ENCODE measurements around the gene FOSB. TPM values are rescaled to one million over a fixed set of nuclear protein-coding genes. Genes with fewer than 3 reads are reported as not detected.
"Not testable (repeated sequence)": the region's sequence is repeated elsewhere in the genome, so short reads cannot be mapped to it uniquely, and the experiment has no call there.

FOSB gene
- total RNA-seq, 1 experiment from 2014 or later = 2.5 TPM

DNA sequence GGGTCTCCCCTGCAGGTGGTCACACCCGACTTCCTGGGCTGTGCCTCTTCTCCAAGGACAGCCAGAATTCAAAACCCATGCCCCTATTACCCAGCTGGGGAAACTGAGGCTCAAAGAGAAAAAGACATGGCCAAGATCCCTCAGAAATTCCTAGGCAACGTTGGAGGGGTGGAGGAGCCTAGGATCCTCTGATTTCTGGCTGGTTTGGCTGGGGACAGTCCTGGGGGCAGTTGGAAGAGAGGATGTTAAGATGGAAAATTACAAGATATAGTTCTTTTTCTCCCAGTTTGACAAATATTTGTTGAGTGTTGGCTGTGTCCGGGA, 41.9 kb downstream of the FOSB start:
- in situ Hi-C loops (cut with HindIII; ENCODE audit: low pct_unique_long_range_greater_than_20kb, low sequenced_read_pairs) = no loop called here
- no peak for DNase-seq (ENCODE audit: low read depth)

DNA sequence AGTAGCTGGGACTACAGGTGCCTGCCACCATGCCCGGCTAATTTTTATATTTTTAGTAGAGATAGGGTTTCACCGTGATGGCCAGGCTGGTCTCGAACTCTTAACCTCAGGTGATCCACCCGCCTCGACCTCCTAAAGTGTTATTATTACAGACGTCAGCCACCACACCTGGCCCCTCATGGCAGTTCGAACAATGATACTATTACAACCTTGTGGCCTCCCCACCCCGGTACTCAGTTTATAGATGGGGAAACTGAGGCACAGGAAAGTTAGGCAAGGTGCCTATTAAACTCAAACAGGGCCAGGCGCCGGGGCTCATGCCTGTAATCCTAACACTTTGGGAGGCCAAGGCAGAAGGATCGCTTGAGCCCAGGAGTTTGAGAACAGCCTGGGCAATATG, 42.6 kb downstream of the FOSB start:
- in situ Hi-C loops (cut with HindIII; ENCODE audit: low pct_unique_long_range_greater_than_20kb, low sequenced_read_pairs); DNase-seq (ENCODE audit: low read depth): not testable (repeated sequence)

DNA sequence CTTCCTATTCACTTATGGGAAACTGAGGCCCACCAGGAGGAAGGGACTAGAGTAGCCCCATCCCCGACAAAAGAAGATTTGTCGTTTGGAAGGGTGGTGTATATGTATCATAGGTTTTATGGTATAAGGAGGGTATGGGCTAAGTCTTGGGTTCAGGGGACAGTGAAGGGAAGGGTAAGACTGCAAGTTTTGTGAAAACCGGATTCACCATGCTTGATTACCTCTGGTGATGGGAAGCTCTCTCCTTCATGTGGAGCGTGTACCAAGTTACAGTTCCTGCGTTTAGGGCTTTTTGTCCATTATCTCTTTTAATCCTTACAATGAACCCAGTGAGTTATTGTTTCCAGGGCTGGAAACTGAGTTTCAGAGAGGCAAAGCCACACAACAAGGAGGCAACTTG, 43.3 kb downstream of the FOSB start:
- in situ Hi-C loops (cut with HindIII; ENCODE audit: low pct_unique_long_range_greater_than_20kb, low sequenced_read_pairs) = no loop called here
- DNase-seq (ENCODE audit: low read depth) = no peak

DNA sequence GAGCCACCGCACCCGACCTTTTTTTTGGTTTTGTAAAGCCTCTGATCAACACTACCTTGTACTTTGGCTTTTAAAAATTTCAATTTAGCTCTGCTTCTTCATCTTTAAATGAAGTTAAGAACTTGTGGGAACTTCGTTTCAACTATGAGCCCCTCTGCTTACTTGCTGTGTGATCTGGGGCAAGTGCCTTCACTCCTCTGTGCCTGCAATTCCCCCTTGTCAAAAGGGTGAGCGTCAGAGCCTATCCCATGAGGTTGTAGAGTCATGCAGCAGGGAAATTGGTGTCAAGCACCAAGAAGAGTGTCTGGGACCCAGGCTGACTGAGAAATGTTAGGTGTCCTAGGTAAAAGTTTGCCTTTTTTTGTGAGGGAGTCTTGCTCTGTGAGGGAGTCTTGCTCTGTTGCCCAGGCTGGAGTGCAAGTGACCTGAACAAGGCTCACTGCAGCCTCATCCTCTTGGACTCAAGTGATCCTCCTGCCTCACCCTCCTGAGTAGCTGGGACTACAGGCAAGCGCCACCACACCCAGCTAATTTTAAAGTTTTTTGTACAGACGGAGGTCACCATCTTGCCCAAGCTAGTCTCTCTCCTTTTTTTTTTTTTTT, 45.2 kb downstream of the FOSB start:
- in situ Hi-C loops (cut with HindIII; ENCODE audit: low pct_unique_long_range_greater_than_20kb, low sequenced_read_pairs) = no loop called here
- no peak for DNase-seq (ENCODE audit: low read depth)

DNA sequence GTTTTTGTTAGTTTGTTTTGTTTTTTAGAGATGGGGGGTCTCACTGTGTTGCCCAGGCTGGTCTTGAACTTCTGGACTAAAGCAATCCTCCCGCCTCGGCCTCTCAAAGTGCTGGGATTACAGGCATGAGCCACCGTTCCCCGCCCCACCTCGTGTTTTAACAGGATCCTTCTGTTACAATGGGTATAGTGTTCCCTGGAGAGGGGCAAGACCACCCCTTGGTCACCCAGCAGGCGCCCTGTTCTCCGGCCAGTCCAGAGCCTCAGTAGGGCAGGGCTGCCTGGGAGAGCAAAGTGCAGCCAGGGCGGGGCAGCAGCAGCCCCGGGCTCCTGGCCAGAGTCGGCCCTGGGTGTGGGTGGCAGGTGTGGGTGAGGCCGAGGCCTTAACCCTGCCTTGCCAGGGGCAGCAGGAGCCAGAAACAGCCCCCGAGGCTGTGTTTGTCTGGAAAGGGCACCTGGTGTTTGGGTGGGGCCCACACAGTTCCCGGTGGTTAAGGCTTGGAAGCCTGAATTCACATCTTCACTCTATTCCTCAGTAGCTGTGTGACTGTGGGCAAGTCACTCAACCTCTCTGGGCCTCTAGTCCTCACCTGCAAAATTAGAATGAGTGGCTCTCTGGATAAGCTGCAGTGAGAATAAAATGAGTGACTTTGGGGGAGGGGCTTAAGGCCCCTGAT, 46.7 kb downstream of the FOSB start:
- DNase-seq (ENCODE audit: low read depth) = no peak
- in situ Hi-C loops (cut with HindIII; ENCODE audit: low pct_unique_long_range_greater_than_20kb, low sequenced_read_pairs) = no loop called here

DNA sequence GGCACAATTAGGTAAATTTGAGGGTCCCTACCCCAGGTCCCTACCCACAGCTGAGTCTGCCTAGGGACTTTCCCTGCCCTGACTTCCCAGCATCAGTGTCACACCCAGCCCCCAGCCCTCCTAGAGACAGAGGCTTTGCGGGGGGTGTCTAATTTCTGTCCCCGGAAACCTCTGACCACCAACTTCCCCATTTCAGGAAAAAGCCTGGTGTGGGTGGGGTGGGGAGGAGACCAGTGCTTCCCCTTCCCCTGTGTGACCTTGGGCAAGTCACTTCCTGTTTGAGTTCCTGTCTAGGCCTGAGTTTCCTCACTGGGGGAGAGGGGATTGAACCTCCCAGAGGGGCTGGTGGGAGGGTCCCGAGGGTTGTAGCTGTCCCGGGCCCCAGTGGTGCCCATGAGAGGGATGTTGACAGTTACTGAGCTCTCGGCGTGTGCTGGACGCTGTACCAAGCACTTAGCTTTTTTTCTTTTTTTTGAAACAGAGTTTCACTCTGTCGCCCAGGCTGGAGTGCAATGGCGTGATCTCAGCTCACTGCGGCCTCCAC, 47.4 kb downstream of the FOSB start:
- no peak for DNase-seq (ENCODE audit: low read depth)
- in situ Hi-C loops (cut with HindIII; ENCODE audit: low pct_unique_long_range_greater_than_20kb, low sequenced_read_pairs) = no loop called here

DNA sequence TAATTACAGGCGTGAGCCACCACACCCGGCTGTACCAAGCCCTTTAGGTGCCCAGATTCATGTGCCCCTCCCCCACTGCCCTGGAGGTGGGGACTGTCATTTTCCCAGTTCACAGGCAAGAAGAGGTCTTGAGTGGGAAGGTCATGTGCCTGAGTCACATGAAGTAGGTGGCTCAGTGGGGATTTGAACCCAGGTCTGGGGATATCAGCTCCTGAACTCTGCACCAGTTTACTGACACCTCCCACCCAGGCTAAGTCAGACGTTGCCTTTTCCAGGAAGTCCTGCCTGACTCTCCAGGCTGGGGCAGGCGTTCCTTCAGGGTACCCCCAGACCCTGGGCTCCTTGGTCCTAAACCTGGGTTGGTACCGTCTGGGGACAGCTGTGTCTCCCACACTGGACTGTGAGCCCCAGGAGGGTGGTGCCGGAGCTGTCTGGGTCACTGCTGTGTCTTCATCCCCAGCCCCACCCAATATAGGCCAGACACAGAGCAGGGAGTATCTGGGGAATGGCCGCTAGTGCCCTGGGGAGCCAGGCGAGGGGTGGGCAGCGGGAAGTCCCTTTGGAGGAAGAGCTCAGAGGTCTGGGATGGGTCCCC, 48.1 kb downstream of the FOSB start:
- in situ Hi-C loops (cut with HindIII; ENCODE audit: low pct_unique_long_range_greater_than_20kb, low sequenced_read_pairs) = no loop called here
- no peak for DNase-seq (ENCODE audit: low read depth)

DNA sequence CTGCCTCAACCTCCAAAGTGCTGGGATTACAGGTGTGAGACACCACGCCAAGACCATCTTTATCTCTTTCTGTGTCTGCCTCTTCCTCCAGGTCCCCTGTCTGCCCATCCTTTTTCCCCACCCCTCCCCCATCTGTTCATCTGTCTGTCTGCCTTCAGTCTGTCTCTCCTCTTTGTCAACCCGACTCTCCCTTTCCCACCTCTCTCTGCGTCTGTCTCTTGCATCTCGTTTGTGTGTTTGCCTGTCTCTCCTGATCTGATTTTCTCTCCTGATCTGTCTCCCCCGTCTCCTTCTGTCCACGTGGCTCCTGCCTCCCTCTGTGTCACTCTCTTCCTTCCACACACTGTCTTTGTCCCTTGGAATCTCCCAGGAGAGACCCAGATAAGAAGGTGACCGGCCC, 49.4 kb downstream of the FOSB start:
- no peak for DNase-seq (ENCODE audit: low read depth)
- in situ Hi-C loops (cut with HindIII; ENCODE audit: low pct_unique_long_range_greater_than_20kb, low sequenced_read_pairs) = no loop called here

DNA sequence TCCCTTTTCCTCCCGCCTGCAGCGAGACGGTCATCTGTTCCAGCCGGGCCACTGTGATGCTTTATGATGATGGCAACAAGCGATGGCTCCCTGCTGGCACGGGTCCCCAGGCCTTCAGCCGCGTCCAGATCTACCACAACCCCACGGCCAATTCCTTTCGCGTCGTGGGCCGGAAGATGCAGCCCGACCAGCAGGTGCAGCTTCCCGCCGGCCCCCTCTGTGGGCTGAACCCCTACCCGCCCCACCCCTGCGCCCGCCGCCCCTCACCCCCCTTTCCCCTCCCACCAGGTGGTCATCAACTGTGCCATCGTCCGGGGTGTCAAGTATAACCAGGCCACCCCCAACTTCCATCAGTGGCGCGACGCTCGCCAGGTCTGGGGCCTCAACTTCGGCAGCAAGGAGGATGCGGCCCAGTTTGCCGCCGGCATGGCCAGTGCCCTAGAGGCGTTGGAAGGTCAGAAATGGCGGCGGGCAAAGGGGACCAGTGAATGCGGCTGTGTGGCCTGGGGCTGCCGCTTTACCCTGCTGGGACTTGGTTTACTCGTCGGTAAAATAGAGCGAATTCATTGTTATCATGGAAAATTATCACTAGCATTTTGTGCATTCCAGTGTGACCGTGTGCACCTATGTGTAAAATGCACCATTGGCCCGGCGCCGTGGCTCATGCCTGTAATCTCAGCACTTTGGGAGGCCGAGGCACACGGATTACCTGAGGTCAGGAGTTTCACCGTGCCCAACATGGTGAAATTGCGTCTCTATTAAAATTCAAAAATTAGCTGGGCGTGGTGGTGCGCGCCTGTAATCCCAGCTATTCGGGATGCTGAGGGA, 50.1 kb downstream of the FOSB start:
- in situ Hi-C loops (cut with HindIII; ENCODE audit: low pct_unique_long_range_greater_than_20kb, low sequenced_read_pairs) = no loop called here
- DNase-seq (ENCODE audit: low read depth) = no peak

DNA sequence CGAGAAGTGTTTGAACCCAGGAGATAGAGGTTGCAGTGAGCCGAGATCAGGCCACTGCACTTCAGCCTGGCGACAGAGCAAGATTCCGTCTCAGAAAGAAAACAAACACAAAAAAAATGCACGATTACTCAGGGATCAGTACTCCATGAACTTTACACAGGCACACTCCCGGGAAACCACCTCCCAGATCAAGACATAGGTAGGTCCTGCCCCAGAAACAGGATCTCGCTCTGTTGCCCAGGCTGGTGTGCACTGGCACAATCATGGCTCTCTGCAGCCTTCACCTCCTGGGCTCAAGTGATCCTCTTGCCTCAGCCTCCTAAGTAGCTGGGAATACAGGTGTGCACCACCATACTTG, 50.7 kb downstream of the FOSB start:
- DNase-seq (ENCODE audit: low read depth) = peak; percentile 41
- in situ Hi-C loops (cut with HindIII; ENCODE audit: low pct_unique_long_range_greater_than_20kb, low sequenced_read_pairs) = no loop called here

DNA sequence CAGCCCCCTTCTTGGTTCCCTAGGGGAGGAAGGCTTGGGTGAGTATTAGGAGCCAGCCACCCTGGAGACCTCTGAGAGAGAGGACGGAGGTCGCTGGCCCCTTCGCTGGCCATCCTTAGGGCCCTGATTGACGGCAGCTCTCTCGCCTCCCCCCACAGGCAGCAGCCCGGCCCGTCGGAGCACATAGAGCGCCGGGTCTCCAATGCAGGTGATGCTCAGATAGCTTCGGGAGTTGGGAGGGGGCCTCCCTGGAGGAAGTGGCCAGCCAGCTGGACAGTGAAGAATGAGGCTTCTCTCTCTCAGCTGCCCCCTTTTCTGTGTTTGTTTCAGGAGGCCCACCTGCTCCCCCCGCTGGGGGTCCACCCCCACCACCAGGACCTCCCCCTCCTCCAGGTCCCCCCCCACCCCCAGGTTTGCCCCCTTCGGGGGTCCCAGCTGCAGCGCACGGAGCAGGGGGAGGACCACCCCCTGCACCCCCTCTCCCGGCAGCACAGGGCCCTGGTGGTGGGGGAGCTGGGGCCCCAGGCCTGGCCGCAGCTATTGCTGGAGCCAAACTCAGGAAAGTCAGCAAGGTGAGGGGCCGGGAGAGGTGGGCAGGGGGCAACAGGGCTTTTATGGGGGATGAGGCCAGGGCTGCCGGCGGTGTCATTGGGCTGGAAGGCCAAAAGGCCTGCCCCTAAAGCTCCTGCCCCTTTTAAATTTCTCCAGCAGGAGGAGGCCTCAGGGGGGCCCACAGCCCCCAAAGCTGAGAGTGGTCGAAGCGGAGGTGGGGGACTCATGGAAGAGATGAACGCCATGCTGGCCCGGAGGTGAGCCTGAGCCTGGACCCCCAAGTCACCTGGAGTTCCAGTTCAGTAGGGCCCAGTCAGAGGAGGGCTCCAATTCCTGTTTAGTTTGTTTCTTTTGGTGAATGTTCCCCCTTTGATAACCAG, 54.5 kb downstream of the FOSB start:
- DNase-seq (ENCODE audit: low read depth) = no peak
- in situ Hi-C loops (cut with HindIII; ENCODE audit: low pct_unique_long_range_greater_than_20kb, low sequenced_read_pairs) = no loop called here

DNA sequence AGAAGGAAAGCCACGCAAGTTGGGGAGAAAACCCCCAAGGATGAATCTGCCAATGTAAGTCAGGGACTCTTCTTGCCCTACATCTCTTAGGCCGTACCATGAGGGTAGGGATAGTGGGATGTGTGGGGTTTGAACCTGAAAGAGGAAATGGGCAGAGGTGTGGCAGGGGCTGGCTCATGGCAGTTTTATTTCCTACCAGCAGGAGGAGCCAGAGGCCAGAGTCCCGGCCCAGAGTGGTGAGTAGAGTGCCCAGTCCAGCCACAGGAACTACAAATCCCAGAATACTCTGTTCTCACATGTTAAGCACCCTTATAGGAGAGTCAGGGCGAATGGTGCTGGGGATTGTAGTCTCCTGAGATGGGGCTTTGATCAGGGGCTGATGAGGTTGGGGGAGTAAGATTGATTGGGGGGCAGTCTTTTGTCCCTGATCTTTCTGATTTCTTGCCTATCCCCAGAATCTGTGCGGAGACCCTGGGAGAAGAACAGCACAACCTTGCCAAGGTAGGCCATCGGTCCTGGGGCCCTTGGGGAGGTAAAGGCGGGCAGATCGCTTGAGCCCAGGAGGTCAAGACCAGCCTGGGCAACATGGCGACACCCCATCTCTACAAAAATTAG, 56.0 kb downstream of the FOSB start:
- in situ Hi-C loops (cut with HindIII; ENCODE audit: low pct_unique_long_range_greater_than_20kb, low sequenced_read_pairs) = no loop called here
- DNase-seq (ENCODE audit: low read depth) = peak; percentile 83

DNA sequence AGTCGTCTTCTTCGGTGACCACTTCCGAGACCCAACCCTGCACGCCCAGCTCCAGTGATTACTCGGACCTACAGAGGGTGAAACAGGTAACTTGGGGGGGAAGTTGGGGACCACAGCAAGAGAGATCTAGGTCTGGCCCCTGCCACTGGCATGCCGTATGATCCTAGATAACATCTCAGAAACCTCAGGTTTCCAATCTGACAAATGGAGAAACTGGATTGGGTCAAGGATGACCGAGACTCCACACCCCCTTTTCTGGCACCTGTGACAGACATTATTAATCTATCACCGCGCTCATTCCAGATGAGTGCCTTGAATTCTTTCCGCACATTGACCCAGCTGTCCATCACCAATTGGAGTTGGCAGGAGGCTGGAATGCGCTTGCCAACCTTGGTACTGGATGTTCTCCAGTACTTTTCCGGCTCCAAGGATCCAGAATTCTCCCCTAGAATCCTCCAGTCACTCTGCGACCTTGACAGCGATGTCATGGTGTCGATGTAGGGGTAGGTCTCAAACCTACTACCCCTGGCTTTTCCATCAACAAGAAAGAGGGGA, 56.9 kb downstream of the FOSB start:
- DNase-seq (ENCODE audit: low read depth) = no peak
- in situ Hi-C loops (cut with HindIII; ENCODE audit: low pct_unique_long_range_greater_than_20kb, low sequenced_read_pairs) = no loop called here

Other genes starting within 250 kb of the FOSB start
- gene EXOC3L2, start 222.6 kb upstream of the FOSB start, total RNA-seq (2014; rRNA removed; shearing (Covaris generic); ENCODE audit: low replicate concordance) = not detected in 2 replicates
- gene MARK4, start 216.7 kb upstream of the FOSB start, total RNA-seq (2014; rRNA removed; shearing (Covaris generic); ENCODE audit: low replicate concordance) = 10.4 and 24.1 TPM in 2 replicates
- not detected in 2 replicates for gene CKM, start 145.1 kb upstream of the FOSB start, total RNA-seq (2014; rRNA removed; shearing (Covaris generic); ENCODE audit: low replicate concordance)
- gene KLC3, start 127.2 kb upstream of the FOSB start, total RNA-seq (2014; rRNA removed; shearing (Covaris generic); ENCODE audit: low replicate concordance) = 12.2 and 33.5 TPM in 2 replicates
- 22.9 and 32.9 TPM in 2 replicates for gene ERCC2, start 97.4 kb upstream of the FOSB start, total RNA-seq (2014; rRNA removed; shearing (Covaris generic); ENCODE audit: low replicate concordance)
- gene PPP1R13L, start 62.9 kb upstream of the FOSB start, total RNA-seq (2014; rRNA removed; shearing (Covaris generic); ENCODE audit: low replicate concordance) = 10.1 and 30.6 TPM in 2 replicates
- gene POLR1G, start 61.4 kb upstream of the FOSB start, total RNA-seq (2014; rRNA removed; shearing (Covaris generic); ENCODE audit: low replicate concordance) = 32.3 and 33.2 TPM in 2 replicates
- 120 and 165 TPM in 2 replicates for gene ERCC1, start 44.1 kb upstream of the FOSB start, total RNA-seq (2014; rRNA removed; shearing (Covaris generic); ENCODE audit: low replicate concordance)
- gene RTN2, start 29.1 kb downstream of the FOSB start, total RNA-seq (2014; rRNA removed; shearing (Covaris generic); ENCODE audit: low replicate concordance) = 15.1 and 18.0 TPM in 2 replicates
- gene PPM1N, start 30.4 kb downstream of the FOSB start, total RNA-seq (2014; rRNA removed; shearing (Covaris generic); ENCODE audit: low replicate concordance) = 35.2 and 37.5 TPM in 2 replicates
- 98.9 and 123 TPM in 2 replicates for gene VASP, start 39.5 kb downstream of the FOSB start, total RNA-seq (2014; rRNA removed; shearing (Covaris generic); ENCODE audit: low replicate concordance)
- 9.4 and 14.1 TPM in 2 replicates for gene OPA3, start 116.8 kb downstream of the FOSB start, total RNA-seq (2014; rRNA removed; shearing (Covaris generic); ENCODE audit: low replicate concordance)
- not detected in 2 replicates for gene GPR4, start 134.2 kb downstream of the FOSB start, total RNA-seq (2014; rRNA removed; shearing (Covaris generic); ENCODE audit: low replicate concordance)
- gene EML2, start 171.4 kb downstream of the FOSB start, total RNA-seq (2014; rRNA removed; shearing (Covaris generic); ENCODE audit: low replicate concordance) = 36.2 and 59.8 TPM in 2 replicates
- gene GIPR, start 200.2 kb downstream of the FOSB start, total RNA-seq (2014; rRNA removed; shearing (Covaris generic); ENCODE audit: low replicate concordance) = 0.44 TPM in 1 of 2 replicates, not detected in the other
- 578 and 718 TPM in 2 replicates for gene SNRPD2, start 224.0 kb downstream of the FOSB start, total RNA-seq (2014; rRNA removed; shearing (Covaris generic); ENCODE audit: low replicate concordance)
- 31.2 and 35.6 TPM in 2 replicates for gene QPCTL, start 224.7 kb downstream of the FOSB start, total RNA-seq (2014; rRNA removed; shearing (Covaris generic); ENCODE audit: low replicate concordance)